Renal cortex interstitium (tissue), 11 donors: Measurements from ENCODE around the gene DNASE1L1. TPM values are rescaled to one million over a fixed set of nuclear protein-coding genes. Genes with fewer than 3 reads are reported as not detected.
"Not testable (repeated sequence)": the region's sequence is repeated elsewhere in the genome, so short reads cannot be mapped to it uniquely, and the experiment has no call there.

Experiments
- DNase-seq, 11 donors: peaks; one replicate each; pipeline ENCODE4 v3.0.0-alpha.2; 2013; ENCODE audit warnings: low read depth in 9 of 11, low spot score in 4 of 11; ENCODE audit errors: extremely low read depth in 1 of 11
- polyA plus RNA-seq, 3 donors: library from polyadenylated mRNA; unstranded; fragments of 120-200 nt; gene quantifications; one replicate each; pipeline ENCODE4 v1.2.1, GENCODE V29; 2013; ENCODE audit not compliant: insufficient read length in 3 of 3

The DNASE1L1 gene
- polyA plus RNA-seq, 3 donors: 11.5 to 13.9 (median 12.0) TPM

DNA sequence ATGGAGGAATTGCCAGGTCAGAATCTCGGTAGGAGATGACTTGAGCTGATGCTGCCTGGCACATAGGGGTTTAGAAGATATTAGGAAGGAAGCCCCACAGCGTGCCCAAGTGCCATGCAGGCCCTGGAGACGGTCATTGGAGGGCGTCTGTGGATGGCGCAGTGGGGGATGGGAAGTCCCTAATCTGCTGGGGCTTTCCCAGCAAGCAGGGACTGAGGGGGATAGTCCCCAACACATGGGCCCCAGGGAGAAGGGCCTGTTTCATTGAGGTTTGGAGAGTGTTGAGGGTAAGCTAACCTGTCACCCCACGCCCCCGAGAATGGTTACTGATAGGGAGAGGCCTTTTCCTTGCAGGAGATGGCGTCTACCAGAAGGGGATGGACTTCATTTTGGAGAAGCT is 10.1 kb upstream of the DNASE1L1 start:
- no peak for DNase-seq

DNA sequence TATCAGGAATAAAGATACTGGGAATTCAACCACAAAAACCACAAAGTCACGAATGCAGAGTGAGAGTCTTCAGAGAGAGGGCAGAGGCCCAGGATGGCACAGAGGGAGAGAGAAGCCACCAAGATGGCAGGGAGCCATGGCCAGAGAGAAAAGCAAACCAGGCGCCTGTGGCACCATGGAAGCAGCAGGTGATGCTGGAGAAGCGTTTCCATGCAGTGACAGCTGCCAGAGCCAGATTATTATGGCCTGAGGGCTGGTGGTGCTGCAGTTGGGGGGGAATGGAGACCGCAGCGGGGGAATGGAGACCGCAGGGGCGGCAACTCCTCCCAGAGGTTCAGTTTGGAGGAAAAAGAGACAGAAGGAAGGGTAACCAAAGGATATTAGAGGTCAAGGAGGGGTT is 8.1 kb upstream of the DNASE1L1 start:
- DNase-seq: no peak

DNA sequence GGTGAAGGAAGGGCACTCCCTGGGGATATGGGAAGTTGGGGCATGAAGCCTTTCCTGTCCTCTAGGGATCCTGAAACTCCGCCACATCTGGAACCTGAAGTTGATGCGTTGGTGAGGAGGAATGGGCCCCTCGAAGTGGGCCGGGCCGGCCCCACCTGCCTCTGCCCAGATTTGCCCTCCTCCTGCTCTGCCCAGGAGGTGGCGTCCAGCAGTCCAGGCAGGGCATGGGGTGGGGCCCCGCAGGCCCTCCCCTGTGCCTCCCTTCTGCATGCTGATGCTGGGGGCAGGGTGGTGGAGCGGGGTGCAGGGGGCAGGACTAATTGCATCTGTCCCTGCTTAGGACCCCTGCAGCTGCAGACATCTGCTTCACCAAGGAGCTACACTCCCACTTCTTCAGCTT is 4.1 kb upstream of the DNASE1L1 start:
- DNase-seq: no peak

DNA sequence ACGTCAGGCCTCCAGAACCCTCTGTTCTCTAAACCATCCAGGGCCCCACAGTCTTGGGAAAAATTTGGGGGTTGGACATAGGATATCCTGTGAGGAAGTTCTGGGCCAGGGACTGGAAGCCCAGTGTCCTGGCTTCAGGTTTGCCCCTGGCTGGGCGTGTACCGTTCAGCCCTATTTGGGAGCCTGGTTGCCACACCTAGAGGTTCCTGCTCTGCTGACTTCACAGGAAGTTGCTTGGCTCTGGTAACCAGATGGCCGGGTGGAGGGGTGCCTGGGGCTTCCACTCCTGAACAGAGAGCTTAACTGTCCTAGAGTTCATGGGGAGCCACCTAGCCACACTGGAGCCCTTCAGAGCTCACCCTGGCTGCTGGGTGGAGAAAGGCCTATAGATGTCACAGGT is 3.4 kb upstream of the DNASE1L1 start:
- no peak for DNase-seq

DNA sequence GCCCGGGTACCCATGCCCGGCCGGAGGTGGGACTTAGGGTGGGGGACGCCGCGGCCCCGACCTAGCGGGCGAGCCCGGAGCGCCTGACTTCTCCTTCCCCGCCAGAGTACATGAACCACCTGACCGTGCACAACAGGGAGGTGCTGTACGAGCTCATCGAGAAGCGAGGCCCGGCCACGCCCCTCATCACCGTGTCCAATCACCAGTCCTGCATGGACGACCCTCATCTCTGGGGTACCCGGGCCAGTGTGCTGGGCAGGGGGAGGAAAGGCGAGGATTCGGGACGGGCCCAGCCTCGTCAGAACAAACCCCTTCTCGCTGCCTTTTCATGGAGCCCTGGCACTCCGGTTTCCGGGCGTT is 2.9 kb upstream of the DNASE1L1 start:
- peak in 1 of 11 donors; percentile 49 for DNase-seq

DNA sequence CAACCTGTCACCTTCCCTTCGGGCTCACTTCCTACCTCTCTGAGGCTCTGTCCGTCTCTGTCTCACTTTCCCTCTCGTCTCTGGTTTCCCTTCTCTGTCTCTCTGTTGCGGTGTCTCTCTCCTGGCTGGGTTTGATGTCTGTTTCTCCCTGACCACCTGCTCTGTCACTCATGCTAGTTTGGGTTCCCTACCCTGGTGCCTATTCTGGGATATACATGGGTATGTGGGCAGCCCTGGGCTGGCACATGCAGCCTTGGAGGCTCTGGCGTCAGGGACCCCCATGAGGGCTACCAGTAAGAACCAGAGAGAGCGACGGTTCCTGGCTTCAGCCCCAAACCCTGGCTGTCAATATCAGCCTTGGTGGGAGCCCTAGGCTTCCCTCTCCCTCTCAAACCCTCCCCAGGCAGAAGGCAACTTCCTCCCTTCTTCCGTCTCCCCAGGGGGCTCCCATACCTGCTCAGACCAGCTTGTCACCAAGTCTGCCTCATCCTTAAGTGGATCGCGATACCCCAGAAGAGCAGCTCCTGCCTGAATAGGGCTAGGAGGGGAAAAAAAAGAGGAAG is 314 bp downstream of the DNASE1L1 start:
- DNase-seq: no peak

DNA sequence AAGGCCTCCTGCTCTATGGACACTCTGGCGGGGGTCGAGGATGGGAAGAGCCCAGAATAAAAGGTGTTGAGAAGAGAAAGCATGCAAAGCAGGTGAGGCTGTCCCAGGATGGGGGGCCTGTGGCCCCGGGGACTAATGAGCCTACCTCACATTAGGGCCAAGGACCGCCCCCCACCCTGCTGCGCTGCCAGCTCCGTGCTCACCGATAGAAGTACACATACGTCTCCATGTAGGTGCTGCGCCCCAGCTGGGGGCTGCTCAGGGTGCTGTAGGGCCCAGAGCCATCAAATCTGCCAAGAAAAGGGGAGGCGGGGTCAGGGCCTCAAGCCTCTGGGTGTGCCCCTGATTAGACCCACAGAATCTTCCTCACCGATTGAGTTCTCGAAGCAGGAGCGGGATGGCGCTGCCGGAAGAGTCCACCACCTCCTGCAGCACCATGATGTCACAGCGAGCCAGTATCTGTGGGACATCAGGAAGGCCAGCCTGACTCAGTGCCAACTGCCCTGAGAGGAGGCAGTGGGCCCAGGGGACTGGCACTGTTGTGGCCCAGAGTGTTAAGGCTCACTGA is 4.3 kb downstream of the DNASE1L1 start:
- no peak for DNase-seq

DNA sequence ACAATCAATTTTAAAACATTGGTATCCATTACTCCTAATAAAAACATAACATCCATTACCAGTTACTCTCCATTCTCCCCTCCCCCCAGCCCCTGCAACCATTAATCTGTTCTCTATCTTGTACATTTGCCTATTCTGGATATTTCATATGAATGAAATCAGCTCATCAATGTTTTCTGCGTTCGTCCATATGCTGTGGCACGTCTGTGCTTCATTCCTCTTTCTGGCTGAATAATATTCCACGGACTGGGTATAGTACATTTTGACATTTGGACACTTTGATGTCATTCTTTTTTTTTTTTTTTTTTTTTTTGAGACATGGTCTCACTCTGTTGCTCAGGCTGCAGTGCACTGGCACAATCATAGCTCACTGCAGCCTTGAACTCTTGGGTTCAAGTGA is 5.2 kb downstream of the DNASE1L1 start:
- DNase-seq: no peak

DNA sequence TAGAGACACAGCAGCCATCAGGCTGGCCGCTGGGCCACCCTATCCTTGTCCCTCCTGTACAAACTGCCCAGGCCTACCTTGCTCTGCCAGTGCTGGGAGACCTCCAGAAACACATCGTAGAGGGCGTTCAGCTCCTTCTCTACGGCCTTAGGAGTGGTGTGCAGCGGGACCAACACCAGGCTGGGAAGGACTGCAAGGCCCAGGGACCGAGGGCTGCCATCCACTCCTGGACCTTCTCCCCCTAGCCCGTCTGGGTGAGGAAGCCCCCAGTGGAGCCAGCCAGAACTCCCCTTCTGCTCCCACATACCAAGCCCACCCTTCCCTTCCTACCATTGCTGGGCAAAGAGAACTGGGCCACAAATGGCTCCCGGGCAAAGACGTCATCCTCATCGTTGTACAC is 5.9 kb downstream of the DNASE1L1 start:
- DNase-seq: no peak

DNA sequence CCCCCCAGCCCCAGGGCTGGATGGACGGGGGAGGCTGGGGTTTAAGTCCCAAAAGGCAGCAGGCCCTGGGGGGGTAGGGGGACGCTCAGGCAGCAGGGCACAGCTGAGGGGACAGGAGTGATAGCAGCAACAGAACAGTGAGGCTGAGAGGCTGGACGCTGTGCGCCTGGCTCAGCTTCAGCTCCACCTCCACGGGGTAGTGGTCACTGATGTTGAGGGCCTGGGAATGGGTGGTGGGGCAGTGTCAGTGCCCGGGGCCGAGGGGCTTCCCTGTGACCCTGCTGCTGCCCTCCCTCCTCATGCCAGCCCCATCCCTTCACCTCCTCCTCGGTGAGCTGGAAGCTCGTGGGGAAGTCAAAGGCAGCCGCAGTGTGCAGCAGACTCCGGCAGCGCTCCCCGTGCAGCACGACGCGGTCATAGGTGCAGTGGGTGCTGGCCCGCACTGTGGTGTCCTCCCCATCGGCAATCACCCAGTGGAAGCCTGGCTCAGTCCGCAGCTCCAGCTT is 6.4 kb downstream of the DNASE1L1 start:
- no peak for DNase-seq

DNA sequence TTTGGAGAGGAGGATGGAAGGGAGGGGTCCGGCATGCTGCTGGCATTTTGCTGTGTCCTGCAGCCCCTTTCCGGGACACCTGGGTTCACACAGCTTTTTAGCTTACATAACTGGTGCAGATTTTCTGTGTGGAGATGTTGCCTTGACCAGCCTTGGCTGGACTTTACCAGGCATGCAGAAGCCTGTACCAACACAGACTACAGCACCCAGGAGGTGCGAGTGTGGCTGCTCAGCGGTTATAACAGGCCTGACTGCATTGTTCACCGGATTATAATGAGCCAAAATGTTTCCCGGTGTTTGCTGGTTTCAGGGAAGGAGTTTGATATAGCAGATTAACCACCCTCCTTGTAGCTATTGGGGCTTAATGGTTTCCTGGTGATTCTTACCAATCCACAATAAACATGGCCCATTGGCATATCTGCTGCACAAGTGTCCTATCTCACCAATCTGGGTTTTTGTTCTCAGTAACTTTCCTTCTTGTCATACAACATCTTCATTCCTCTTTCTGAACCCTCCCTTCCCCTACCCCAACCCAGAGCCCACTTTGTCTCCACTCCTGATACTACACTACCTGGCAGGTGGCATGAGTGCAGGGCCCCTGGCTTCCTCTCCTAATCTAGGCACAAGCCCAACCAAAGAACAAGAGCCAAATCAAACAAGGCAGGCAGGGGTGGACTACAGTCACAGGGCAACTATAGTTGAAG is 7.0 kb downstream of the DNASE1L1 start:
- DNase-seq: no peak

DNA sequence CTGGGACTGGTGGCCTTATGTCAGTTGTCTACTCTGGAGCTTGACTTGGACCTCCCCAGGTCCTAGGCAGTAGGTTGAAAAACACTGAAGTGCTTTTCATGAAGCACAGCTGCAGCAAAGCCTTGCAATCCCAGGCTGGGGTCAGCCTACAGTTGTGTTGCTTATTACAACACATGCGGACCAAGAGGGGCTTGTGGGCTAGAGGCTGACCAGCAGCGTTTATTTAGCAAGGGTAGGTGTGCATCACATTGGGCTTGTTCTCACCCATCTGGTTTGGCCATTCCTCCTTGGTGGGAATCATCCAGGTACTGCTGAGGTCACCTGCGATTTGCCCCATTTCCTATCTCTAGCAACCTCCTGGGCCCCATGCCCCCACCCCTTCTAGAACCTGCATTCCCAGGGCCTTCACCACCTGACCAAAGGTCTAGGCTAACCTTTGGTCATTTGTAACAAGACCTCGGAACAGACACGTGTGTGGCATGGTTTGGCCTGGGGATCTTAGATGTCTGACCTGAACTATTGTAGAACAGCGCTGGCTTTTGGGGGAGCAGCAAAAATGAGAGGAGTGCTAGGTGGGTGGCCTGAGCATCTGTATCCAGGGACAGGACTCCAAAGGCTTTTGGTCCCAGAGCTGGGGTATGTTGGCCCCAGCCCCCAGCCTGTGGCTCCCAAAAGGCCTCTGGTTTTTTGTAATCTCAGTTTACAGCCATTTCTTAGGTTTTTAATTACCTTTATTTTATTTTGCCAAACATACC is 7.8 kb downstream of the DNASE1L1 start:
- no peak for DNase-seq

DNA sequence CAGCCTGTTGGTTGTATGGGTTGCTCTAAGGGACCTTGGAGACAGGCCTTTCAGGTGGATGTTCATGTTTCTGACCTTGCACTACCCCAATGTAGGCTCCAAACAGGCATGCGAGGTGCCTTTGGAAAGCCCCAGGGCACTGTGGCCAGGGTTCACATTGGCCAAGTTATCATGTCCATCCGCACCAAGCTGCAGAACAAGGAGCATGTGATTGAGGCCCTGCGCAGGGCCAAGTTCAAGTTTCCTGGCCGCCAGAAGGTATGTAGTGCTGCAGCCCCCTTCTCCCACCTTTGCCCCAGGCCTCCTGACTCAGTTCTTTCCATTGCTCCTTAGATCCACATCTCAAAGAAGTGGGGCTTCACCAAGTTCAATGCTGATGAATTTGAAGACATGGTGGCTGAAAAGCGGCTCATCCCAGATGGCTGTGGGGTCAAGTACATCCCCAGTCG is 8.7 kb downstream of the DNASE1L1 start:
- not testable (repeated sequence) for DNase-seq

DNA sequence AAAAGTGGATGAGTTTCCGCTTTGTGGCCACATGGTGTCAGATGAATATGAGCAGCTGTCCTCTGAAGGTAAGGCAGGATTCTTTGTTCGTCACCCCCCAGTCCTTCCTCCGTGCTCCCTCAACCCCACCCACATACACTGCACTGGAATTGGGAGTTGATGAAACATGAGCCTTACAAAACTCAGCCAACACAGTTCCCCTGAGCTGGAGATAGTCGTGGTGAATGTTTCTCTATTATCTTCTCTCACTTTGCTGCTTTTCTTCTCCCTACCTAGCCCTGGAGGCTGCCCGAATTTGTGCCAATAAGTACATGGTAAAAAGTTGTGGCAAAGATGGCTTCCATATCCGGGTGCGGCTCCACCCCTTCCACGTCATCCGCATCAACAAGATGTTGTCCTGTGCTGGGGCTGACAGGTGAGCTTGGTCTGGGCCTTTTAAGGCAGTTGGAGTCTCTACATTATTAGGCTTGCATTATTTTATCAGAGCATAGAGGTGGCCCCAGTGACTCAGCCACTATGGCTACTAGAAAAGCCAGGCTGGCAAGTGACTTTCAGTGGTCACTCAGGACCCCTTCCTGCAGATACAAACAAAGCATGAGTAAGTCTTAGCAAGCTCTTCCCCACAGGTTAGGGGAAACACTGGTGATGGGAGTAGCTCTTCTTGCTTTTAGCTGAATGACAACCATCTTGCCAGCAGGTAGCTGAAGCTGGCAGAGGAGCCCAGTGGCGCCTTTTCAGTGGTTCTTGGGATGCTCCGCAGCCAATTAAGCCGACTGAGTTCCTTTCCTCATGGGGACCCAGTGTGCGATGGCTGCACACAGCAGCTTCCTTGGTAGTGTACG is 9.3 kb downstream of the DNASE1L1 start:
- DNase-seq: no peak

DNA sequence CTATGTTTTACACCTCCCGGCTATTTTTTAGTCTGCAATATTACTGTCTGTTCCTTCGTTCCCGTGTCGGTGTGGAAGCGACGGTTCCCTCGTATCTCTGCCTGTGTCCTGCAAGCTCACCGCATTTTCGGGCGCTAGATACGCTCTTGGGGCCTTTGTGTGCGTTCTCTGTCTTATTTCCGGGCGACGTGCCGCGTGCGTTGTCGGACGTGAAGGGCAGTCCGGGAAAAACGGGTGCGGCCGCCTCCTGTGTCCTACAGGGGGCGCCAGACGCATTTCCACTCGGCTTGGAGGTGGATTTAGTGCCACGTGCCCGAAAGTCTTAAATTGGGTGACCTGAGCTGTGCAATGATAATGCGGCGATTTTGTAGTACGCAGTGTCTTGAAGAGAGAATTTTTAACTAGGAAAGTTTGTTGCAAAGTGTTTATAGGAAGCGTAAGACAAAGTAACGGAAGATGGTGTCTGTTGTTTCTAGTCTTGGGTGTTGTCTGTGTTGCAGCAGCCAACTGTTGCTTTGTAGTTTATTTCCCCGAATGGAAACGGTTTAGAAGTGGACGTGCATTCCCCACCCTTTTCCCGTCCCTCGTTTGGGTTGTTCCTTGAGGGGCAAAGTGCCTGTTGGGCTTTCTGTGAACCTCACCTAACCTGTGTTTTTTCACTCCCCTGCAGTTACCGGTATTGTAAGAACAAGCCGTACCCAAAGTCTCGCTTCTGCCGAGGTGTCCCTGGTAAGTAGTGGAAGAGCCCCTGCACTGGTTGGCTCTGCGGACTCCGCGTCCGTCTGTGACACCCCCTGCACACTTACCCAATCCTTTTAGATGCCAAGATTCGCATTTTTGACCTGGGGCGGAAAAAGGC is 10.2 kb downstream of the DNASE1L1 start:
- peak in 5 of 11 donors; percentile 65 to 79 (median 75) for DNase-seq

DNA sequence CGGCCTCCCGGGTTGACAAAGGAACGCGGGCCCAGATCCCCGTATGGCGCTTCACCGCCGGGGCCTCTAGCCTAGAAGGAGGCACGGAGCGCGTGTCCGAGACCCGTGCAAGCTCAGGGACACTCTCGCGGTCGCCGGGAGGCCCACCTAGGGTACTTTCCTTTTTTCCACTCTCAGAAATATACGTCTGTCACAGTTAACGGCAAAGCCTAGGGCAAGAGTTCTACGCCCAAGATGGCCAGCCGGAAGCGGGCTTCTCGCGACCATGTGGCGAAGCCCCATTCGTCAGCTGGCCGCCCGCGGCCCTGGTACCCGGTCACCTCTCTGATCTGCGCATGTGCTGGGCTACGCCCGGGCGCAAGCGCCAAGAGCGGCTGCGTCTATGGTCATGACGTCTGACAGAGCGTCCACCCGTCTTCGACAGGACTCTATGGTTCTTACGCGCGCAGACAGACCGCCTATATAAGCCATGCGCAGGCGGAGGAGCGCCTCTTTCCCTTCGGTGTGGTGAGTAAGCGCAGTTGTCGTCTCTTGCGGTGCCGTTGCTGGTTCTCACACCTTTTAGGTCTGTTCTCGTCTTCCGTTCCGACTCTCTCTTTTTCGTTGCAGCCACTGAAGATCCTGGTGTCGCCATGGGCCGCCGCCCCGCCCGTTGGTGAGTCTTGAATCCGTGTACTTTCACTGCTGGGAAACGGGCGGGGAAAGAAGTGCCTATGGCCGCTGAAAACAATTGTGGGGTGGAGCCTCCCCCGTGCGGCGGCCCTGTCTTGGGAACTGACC is 11.0 kb downstream of the DNASE1L1 start, which contains the start of gene RPL10:
Gene RPL10 (plus strand): TSS at position 490 of the 780 bp plus-strand sequence. CDS start 143 bp downstream, at position 633.
- DNase-seq: peak; percentile 66 to 95 (median 88)
